Measurements from ENCODE around the gene CRACR2B. TPM values are rescaled to one million over a fixed set of nuclear protein-coding genes. Genes with fewer than 3 reads are reported as not detected.

Gene CRACR2B
- total and polyA plus RNA-seq, 2 donors from 2014 or later, result 16.5 to 22.6 TPM

DNA sequence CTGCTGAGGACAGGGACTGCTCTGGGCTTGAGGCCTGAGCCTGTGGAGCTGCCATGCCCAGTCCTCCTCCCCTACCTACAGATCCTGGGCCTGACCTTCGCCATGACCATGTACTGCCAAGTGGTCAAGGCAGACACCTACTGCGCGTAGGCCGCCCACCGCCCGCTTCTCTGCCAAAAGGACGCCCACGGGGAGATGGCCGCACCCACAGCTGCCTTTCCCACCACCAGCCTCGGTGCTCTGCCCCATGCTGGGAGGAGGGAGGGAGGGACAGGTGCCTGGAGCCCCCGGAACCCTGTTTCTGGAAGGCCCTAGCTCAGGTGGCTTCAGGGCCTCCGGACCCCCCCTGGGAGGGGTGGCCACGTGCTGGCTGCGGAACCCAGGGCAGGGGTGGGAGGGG is 38.8 kb downstream of the CRACR2B start:
- H3K36me3 ChIP-seq (ENCODE audit: control insufficient read depth in 2 of 3, insufficient read depth in 3 of 3, low read length in 3 of 3), result no peaks in the 10 kb centered on the region

GRCh38 chr11:867856-868358 is 40.2 kb downstream of the CRACR2B start:
- Histone ChIP-seq H3K4me1 (ENCODE audit: control insufficient read depth in 2 of 3, insufficient read depth in 2 of 3, low read depth in 1 of 3, low read length in 3 of 3) (peaks cover 0 to 8% (median 4%) of the 10 kb centered on the region in 3 donors), H3K27me3 (ENCODE audit: control insufficient read depth, insufficient read depth, low read length) (no peaks in the 10 kb centered on the region), H3K27ac (ENCODE audit: low read depth in 2 of 2, low read length in 2 of 2) (no peak overlapping the region), H3K9me3 (ENCODE audit: control insufficient read depth in 2 of 3, insufficient read depth in 1 of 3, low read length in 3 of 3) (no peaks in the 10 kb centered on the region), H3K36me3 (ENCODE audit: control insufficient read depth in 2 of 3, insufficient read depth in 3 of 3, low read length in 3 of 3) (no peaks in the 10 kb centered on the region), H3K4me3 (ENCODE audit: low read length in 3 of 3) (no peak overlapping the region), H3K9ac (ENCODE audit: low read length in 3 of 3) (no peak overlapping the region)
- FAIRE-seq, result no peak
- TF ChIP-seq, protein P1, sequence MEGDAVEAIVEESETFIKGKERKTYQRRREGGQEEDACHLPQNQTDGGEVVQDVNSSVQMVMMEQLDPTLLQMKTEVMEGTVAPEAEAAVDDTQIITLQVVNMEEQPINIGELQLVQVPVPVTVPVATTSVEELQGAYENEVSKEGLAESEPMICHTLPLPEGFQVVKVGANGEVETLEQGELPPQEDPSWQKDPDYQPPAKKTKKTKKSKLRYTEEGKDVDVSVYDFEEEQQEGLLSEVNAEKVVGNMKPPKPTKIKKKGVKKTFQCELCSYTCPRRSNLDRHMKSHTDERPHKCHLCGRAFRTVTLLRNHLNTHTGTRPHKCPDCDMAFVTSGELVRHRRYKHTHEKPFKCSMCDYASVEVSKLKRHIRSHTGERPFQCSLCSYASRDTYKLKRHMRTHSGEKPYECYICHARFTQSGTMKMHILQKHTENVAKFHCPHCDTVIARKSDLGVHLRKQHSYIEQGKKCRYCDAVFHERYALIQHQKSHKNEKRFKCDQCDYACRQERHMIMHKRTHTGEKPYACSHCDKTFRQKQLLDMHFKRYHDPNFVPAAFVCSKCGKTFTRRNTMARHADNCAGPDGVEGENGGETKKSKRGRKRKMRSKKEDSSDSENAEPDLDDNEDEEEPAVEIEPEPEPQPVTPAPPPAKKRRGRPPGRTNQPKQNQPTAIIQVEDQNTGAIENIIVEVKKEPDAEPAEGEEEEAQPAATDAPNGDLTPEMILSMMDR (IDR thresholded peaks at IDR 0.05; ENCODE audit: borderline replicate concordance, extremely low read depth, insufficient read depth), result no peak
- DNase-seq, result no peak
- intact Hi-C loops (cut with DNase I), result no loop called here

More for the DNA sequence above, 38.8 kb downstream of the CRACR2B start:
- Histone ChIP-seq H3K4me1 (ENCODE audit: control insufficient read depth in 2 of 3, insufficient read depth in 2 of 3, low read depth in 1 of 3, low read length in 3 of 3) (peaks cover 0 to 18% (median 8%) of the 10 kb centered on the region in 3 donors), H3K9ac (ENCODE audit: low read length in 3 of 3) (no peak overlapping the region), H3K9me3 (ENCODE audit: control insufficient read depth in 2 of 3, insufficient read depth in 1 of 3, low read length in 3 of 3) (no peaks in the 10 kb centered on the region), H3K27ac (ENCODE audit: low read depth in 2 of 2, low read length in 2 of 2) (no peak overlapping the region), H3K4me3 (ENCODE audit: low read length in 3 of 3) (no peak overlapping the region), H3K27me3 (ENCODE audit: control insufficient read depth, insufficient read depth, low read length) (no peaks in the 10 kb centered on the region)
- DNase-seq (no peak), FAIRE-seq (no peak)
- TF ChIP-seq, protein P1 (IDR thresholded peaks at IDR 0.05; ENCODE audit: borderline replicate concordance, extremely low read depth, insufficient read depth), result no peak
- intact Hi-C loops (cut with DNase I), result no loop called here

GRCh38 chr11:868394-868793 is 40.7 kb downstream of the CRACR2B start:
- intact Hi-C loops (cut with DNase I), result no loop called here
- H3K27ac ChIP-seq (ENCODE audit: low read depth in 2 of 2, low read length in 2 of 2), result no peak overlapping the region
- no peaks in the 10 kb centered on the region for H3K27me3 ChIP-seq (ENCODE audit: control insufficient read depth, insufficient read depth, low read length)
- no peak for FAIRE-seq
- no peak overlapping the region for H3K4me3 ChIP-seq (ENCODE audit: low read length in 3 of 3)
- peaks cover 0 to 6% (median 2%) of the 10 kb centered on the region in 3 donors for H3K4me1 ChIP-seq (ENCODE audit: control insufficient read depth in 2 of 3, insufficient read depth in 2 of 3, low read depth in 1 of 3, low read length in 3 of 3)
- no peak overlapping the region for H3K9ac ChIP-seq (ENCODE audit: low read length in 3 of 3)
- no peaks in the 10 kb centered on the region for H3K36me3 ChIP-seq (ENCODE audit: control insufficient read depth in 2 of 3, insufficient read depth in 3 of 3, low read length in 3 of 3)
- TF ChIP-seq, protein P1 (IDR thresholded peaks at IDR 0.05; ENCODE audit: borderline replicate concordance, extremely low read depth, insufficient read depth), result no peak
- H3K9me3 ChIP-seq (ENCODE audit: control insufficient read depth in 2 of 3, insufficient read depth in 1 of 3, low read length in 3 of 3), result no peaks in the 10 kb centered on the region
- DNase-seq, result no peak

DNA sequence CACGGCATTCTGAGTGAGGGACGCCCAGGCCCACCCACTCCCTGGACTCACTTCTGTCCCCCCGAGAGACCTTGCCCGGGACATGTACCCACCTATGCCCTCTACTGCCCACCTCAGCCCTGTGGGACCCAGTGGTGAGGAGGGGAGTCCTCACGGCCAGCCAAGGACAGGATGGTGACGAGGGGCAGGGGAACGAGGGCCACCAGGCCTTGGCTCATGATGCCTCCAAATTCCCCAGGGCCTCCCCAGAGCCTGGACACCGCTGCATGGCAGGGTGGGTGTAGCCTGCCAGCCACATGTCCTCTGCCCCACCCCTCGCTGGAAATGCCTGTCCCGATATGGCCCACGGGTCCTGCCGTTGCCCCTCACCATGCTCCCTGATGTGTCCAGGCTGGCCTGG is 41.1 kb downstream of the CRACR2B start:
- Histone ChIP-seq H3K9me3 (ENCODE audit: control insufficient read depth in 2 of 3, insufficient read depth in 1 of 3, low read length in 3 of 3) (no peaks in the 10 kb centered on the region), H3K4me3 (ENCODE audit: low read length in 3 of 3) (no peak overlapping the region), H3K36me3 (ENCODE audit: control insufficient read depth in 2 of 3, insufficient read depth in 3 of 3, low read length in 3 of 3) (no peaks in the 10 kb centered on the region), H3K27me3 (ENCODE audit: control insufficient read depth, insufficient read depth, low read length) (no peaks in the 10 kb centered on the region), H3K27ac (ENCODE audit: low read depth in 2 of 2, low read length in 2 of 2) (no peak overlapping the region), H3K9ac (ENCODE audit: low read length in 3 of 3) (no peak overlapping the region), H3K4me1 (ENCODE audit: control insufficient read depth in 2 of 3, insufficient read depth in 2 of 3, low read depth in 1 of 3, low read length in 3 of 3) (peaks cover 0 to 2% (median 0%) of the 10 kb centered on the region in 3 donors)
- no peak for DNase-seq
- intact Hi-C loops (cut with DNase I), result no loop called here
- FAIRE-seq, result no peak
- TF ChIP-seq, protein P1 (IDR thresholded peaks at IDR 0.05; ENCODE audit: borderline replicate concordance, extremely low read depth, insufficient read depth), result no peak

All from kidney (tissue), 14 donors.